Measurements from ENCODE around the gene LHPP.

GRCh38 chr10:124569623-124570470 is 108.2 kb downstream of the LHPP start:
- TF ChIP-seq, protein P1, sequence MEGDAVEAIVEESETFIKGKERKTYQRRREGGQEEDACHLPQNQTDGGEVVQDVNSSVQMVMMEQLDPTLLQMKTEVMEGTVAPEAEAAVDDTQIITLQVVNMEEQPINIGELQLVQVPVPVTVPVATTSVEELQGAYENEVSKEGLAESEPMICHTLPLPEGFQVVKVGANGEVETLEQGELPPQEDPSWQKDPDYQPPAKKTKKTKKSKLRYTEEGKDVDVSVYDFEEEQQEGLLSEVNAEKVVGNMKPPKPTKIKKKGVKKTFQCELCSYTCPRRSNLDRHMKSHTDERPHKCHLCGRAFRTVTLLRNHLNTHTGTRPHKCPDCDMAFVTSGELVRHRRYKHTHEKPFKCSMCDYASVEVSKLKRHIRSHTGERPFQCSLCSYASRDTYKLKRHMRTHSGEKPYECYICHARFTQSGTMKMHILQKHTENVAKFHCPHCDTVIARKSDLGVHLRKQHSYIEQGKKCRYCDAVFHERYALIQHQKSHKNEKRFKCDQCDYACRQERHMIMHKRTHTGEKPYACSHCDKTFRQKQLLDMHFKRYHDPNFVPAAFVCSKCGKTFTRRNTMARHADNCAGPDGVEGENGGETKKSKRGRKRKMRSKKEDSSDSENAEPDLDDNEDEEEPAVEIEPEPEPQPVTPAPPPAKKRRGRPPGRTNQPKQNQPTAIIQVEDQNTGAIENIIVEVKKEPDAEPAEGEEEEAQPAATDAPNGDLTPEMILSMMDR (IDR thresholded peaks at IDR 0.05): no peak
- TF ChIP-seq EZH2 (IDR thresholded peaks at IDR 0.05): no peak

Data from neural progenitor cell (in vitro differentiated cells).